Measurements from ENCODE around the gene SPDEF.

The SPDEF gene

DNA sequence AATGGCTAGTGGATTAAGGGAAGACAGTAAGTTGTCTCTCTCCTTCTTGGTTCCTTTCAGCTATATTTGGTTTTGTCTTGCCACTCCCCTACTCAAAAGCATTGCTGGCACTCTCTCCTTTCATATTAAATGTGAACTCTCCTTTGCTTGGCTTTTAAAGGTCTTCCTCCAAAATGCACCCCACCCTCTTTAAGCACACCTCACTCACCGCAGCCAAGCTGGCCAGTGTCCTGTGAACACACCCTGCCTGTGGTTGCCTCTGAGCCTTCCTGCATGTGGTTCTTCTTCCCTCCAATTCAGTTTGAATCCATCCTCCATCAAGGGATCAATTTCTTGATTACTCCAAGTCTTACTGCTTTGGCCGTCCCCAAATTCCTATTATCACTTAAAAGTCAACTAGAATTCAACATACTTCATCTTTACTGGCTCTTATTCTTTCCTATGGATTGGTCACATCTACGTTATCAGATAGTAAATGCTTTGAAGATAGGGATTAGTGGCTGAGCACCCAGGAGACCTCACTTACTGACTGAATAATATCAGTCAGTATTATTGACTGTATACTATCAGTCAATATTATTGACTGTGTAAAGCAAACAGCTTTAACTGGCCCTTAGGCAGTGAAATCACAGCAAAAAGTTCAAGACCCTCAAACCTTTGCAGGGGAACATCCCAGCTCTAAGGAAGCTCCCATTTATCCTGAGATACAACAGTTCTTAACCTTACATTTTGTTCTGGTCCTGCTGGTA is 41.6 kb upstream of the SPDEF start:
- TF ChIP-seq, protein P1, sequence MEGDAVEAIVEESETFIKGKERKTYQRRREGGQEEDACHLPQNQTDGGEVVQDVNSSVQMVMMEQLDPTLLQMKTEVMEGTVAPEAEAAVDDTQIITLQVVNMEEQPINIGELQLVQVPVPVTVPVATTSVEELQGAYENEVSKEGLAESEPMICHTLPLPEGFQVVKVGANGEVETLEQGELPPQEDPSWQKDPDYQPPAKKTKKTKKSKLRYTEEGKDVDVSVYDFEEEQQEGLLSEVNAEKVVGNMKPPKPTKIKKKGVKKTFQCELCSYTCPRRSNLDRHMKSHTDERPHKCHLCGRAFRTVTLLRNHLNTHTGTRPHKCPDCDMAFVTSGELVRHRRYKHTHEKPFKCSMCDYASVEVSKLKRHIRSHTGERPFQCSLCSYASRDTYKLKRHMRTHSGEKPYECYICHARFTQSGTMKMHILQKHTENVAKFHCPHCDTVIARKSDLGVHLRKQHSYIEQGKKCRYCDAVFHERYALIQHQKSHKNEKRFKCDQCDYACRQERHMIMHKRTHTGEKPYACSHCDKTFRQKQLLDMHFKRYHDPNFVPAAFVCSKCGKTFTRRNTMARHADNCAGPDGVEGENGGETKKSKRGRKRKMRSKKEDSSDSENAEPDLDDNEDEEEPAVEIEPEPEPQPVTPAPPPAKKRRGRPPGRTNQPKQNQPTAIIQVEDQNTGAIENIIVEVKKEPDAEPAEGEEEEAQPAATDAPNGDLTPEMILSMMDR (IDR thresholded peaks at IDR 0.05; ENCODE audit: insufficient read depth, low read depth, low read length, missing control alignments): no peak
- no peak for DNase-seq (ENCODE audit: low read depth)
- H3K4me3 ChIP-seq (ENCODE audit: low read depth, low read length): no peak overlapping the region

- TF ChIP-seq, protein P1 (IDR thresholded peaks at IDR 0.05; ENCODE audit: insufficient read depth, low read depth, low read length, missing control alignments): no peak
Measured at GRCh38 chr6:34596798-34597197, 40.7 kb upstream of the SPDEF start.

GRCh38 chr6:34595332-34596184 is 39.4 kb upstream of the SPDEF start:
- TF ChIP-seq, protein P1 (IDR thresholded peaks at IDR 0.05; ENCODE audit: insufficient read depth, low read depth, low read length, missing control alignments): no peak
- no peak for DNase-seq (ENCODE audit: low read depth)
- H3K4me3 ChIP-seq (ENCODE audit: low read depth, low read length): no peak overlapping the region

More at GRCh38 chr6:34596798-34597197, 40.7 kb upstream of the SPDEF start:
- H3K4me3 ChIP-seq (ENCODE audit: low read depth, low read length): no peak overlapping the region
- DNase-seq (ENCODE audit: low read depth): no peak

GRCh38 chr6:34593701-34594100 is 37.6 kb upstream of the SPDEF start:
- H3K4me3 ChIP-seq (ENCODE audit: low read depth, low read length): no peak overlapping the region
- no peak for DNase-seq (ENCODE audit: low read depth)
- TF ChIP-seq, protein P1 (IDR thresholded peaks at IDR 0.05; ENCODE audit: insufficient read depth, low read depth, low read length, missing control alignments): no peak

- no peak overlapping the region for H3K4me3 ChIP-seq (ENCODE audit: low read depth, low read length)
- TF ChIP-seq, protein P1 (IDR thresholded peaks at IDR 0.05; ENCODE audit: insufficient read depth, low read depth, low read length, missing control alignments): no peak
- DNase-seq (ENCODE audit: low read depth): no peak
Measured at GRCh38 chr6:34592208-34592952, 36.3 kb upstream of the SPDEF start.

- no peak for DNase-seq (ENCODE audit: low read depth)
- TF ChIP-seq, protein P1 (IDR thresholded peaks at IDR 0.05; ENCODE audit: insufficient read depth, low read depth, low read length, missing control alignments): no peak
- H3K4me3 ChIP-seq (ENCODE audit: low read depth, low read length): no peak overlapping the region
Measured at GRCh38 chr6:34589691-34590090, 33.6 kb upstream of the SPDEF start.
